Colonic mucosa (tissue), 4 donors: ENCODE data around the gene DKKL1. TPM values are rescaled to one million over a fixed set of nuclear protein-coding genes. Genes with fewer than 3 reads are reported as not detected.

Source experiments
- DNase-seq: peaks from one replicate; pipeline ENCODE4 v3.0.0-alpha.2; 2020
- H3K27ac ChIP-seq: fragments of 200-600 bp; one replicate; pipeline ENCODE4 v1.8.0; 2021
- H3K27me3 ChIP-seq: fragments of 200-600 bp; one replicate; pipeline ENCODE4 v1.8.0; 2021
- H3K36me3 ChIP-seq: fragments of 200-600 bp; one replicate; pipeline ENCODE4 v1.8.0; 2021
- H3K4me1 ChIP-seq: fragments of 200-600 bp; one replicate; pipeline ENCODE4 v1.8.0; 2021; ENCODE audit warnings: mild to moderate bottlenecking
- H3K4me3 ChIP-seq: fragments of 200-600 bp; one replicate; pipeline ENCODE4 v1.8.0; 2021
- H3K9ac ChIP-seq, 2 donors: one replicate each; pipeline ENCODE4 v1.7.0; 2013; ENCODE audit warnings: control low read depth in 2 of 2, low read depth in 2 of 2, low read length in 2 of 2
- H3K9me3 ChIP-seq: fragments of 200-600 bp; one replicate; pipeline ENCODE4 v1.8.0; 2021
- intact Hi-C: fragments of 100-400 bp; cut with DNase I; formaldehyde crosslinking; loops from one replicate; pipeline ENCODE4 v1.14.1; 2022
- total RNA-seq, 2 donors: library from RNA; stranded (reverse); fragmentation: NEBNext Ultra II Directional in 1 of 2; extraction: Animal tissue kit (Norgen Biotek cat#: 25700) in 1 of 2; gene quantifications; one replicate each; pipeline ENCODE4 v1.2.1, GENCODE V29; 2021
- TF ChIP-seq, protein P1 (sequence below): fragments of 200-600 bp; IDR thresholded peaks from one replicate; pipeline ENCODE4 v1.8.0; 2022; ENCODE audit warnings: antibody characterized with exemption, mild to moderate bottlenecking
- donor health status: healthy.
- donor health status: DM: no; HTN: no; CAD: no.
- donor health status: DM: no; HTN: no; CAD: no.

DKKL1 gene
- total RNA-seq, 2 donors from 2014 or later, result not detected

DNA sequence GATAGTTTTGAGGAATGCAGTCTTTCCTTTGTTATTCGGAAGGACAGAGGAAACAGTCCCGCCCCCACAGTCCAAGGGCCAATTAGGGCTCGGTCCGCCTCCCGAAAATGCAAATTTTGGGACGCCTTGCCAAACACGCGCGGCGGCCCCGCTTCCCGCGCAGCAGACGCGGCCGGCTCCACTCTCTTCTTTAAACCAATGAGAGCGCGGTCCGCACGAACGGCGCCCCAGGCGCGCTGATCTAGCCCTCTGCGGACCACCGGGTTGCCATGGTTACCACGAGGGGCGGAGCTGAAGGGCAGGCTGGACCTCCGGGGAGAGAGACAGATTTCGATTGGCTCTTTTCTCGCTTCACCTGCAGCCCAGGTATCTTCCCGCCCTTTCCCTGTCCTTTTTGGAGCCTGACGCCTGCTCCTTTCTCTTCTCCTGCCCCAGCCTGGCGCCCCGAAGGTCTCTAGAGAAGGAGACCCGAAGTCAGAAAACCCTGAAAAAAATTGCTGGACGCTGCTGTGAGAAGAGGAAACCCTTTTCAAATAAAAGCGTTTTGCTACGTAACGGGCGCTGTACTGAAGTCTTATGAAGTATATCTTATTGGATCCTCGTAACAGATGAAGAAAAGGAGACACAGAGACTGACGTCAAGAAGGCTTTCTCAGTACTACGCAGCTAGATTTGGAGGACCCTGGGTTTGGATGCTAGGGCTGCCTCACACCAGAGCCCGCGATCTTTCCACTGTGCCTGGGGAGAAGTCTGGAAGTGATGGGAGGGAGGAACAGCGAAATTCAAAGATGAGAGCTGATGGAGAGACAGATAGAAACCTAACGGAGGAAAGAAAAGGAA is 57.6 kb downstream of the DKKL1 start:
- Histone ChIP-seq H3K36me3 (no peaks in the 10 kb centered on the region), H3K9me3 (no peaks in the 10 kb centered on the region), H3K4me3 (peak overlapping the region; percentile 28), H3K4me1 (peaks cover 4% of the 10 kb centered on the region), H3K27ac (no peak overlapping the region), H3K9ac (no peak overlapping the region), H3K27me3 (peaks cover 76% of the 10 kb centered on the region)
- DNase-seq, result peak; percentile 56
- intact Hi-C loops, result no loop called here
- TF ChIP-seq, protein P1, sequence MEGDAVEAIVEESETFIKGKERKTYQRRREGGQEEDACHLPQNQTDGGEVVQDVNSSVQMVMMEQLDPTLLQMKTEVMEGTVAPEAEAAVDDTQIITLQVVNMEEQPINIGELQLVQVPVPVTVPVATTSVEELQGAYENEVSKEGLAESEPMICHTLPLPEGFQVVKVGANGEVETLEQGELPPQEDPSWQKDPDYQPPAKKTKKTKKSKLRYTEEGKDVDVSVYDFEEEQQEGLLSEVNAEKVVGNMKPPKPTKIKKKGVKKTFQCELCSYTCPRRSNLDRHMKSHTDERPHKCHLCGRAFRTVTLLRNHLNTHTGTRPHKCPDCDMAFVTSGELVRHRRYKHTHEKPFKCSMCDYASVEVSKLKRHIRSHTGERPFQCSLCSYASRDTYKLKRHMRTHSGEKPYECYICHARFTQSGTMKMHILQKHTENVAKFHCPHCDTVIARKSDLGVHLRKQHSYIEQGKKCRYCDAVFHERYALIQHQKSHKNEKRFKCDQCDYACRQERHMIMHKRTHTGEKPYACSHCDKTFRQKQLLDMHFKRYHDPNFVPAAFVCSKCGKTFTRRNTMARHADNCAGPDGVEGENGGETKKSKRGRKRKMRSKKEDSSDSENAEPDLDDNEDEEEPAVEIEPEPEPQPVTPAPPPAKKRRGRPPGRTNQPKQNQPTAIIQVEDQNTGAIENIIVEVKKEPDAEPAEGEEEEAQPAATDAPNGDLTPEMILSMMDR, result no peak

- Histone ChIP-seq H3K27ac (no peak overlapping the region), H3K4me3 (no peak overlapping the region), H3K4me1 (peaks cover 4% of the 10 kb centered on the region), H3K36me3 (no peaks in the 10 kb centered on the region), H3K27me3 (peaks cover 80% of the 10 kb centered on the region), H3K9ac (no peak overlapping the region), H3K9me3 (no peaks in the 10 kb centered on the region)
- DNase-seq, result no peak
- intact Hi-C loops, result no loop called here
- TF ChIP-seq, protein P1, result no peak
These were observed 58.2 kb downstream of the DKKL1 start for GRCh38 chr19:49421878-49422202.

GRCh38 chr19:49422407-49423070 is 58.9 kb downstream of the DKKL1 start:
- H3K4me3 ChIP-seq, result peak overlapping the region; percentile 25

DNA sequence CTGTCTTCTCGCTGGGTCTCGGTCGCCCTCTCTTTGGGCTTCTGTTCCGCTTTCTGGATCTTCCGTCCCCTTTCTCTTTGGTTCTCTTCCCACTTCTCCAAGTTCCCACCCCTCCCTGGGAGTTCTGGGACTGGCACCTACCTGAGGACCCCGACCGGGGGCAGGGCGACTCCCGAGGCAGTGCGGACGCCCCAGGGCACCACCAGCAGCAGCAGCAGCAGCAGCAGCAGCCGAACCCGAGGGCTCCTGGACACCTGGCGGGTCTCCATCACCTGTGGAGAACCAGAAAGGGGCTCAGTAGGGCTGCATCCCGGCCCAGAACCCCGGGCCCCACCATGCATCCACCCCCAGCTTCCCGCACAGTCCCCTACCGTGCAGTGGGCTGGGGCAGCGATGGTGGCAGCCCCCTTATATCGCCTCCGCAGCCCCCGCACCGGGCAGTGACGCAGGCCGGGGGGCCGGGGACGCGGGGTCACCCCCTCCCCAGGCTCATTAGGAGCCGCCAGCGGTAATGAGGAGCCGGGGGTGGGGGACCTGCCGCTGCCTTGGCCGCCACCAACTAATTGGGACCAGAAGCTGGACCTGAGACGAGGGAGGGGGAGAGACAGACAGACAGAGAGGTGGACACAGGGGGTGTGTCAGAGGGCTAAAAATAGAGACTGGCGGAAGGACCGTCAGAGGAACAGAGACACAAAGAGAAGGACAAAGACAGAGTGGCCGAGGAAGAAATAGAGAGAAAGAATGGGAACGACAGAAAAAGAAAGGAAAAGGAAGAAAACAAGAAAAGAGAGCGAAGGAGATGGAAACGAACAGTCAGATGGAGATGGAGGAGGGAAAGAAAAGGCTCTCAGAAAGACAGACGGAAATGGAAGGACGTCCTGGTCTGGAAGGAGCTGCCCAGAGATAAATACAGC is 59.7 kb downstream of the DKKL1 start, which contains the start of gene PTH2:
TSS of gene PTH2 (minus strand) at position 371 of the 914 bp plus-strand sequence. CDS start at position 269, 102 bp downstream.
- Histone ChIP-seq H3K27ac (no peak within 1 kb of the TSS), H3K9me3 (no peaks in the 10 kb centered on the region), H3K9ac (peak within 1 kb of the TSS in 1 of 2 donors; percentile 55), H3K27me3 (peaks cover 90% of the 10 kb centered on the region), H3K4me1 (peaks cover 8% of the 10 kb centered on the region), H3K36me3 (no peaks in the 10 kb centered on the region), H3K4me3 (peak within 1 kb of the TSS; percentile 25)
- intact Hi-C loops, result no loop called here
- TF ChIP-seq, protein P1, result no peak
- DNase-seq, result no peak

More at GRCh38 chr19:49422407-49423070, 58.9 kb downstream of the DKKL1 start:
- H3K27ac ChIP-seq, result no peak overlapping the region
- H3K4me1 ChIP-seq, result peaks cover 4% of the 10 kb centered on the region
- no peaks in the 10 kb centered on the region for H3K36me3 ChIP-seq
- H3K27me3 ChIP-seq, result peaks cover 82% of the 10 kb centered on the region
- H3K9me3 ChIP-seq, result no peaks in the 10 kb centered on the region
- intact Hi-C loops, result no loop called here
- TF ChIP-seq, protein P1, result no peak
- DNase-seq, result peak; percentile 34
- H3K9ac ChIP-seq, result peak overlapping the region in 1 of 2 donors; percentile 55

GRCh38 chr19:49423985-49424303 is 60.3 kb downstream of the DKKL1 start:
- H3K36me3 ChIP-seq, result no peaks in the 10 kb centered on the region
- H3K4me1 ChIP-seq, result peaks cover 8% of the 10 kb centered on the region
- DNase-seq, result no peak
- intact Hi-C loops, result no loop called here
- TF ChIP-seq, protein P1, result no peak
- H3K27ac ChIP-seq, result no peak overlapping the region
- H3K27me3 ChIP-seq, result peaks cover 92% of the 10 kb centered on the region
- H3K4me3 ChIP-seq, result no peak overlapping the region
- H3K9me3 ChIP-seq, result no peaks in the 10 kb centered on the region
- H3K9ac ChIP-seq, result no peak overlapping the region
